Activated CD8-positive, alpha-beta memory T cell treated with anti-CD3 and anti-CD28 coated beads, Interleukin-2, amount 50 U/mL, for 1 hour (primary cell): ENCODE results near the gene SFMBT1.
"Not testable (repeated sequence)": the region's sequence is repeated elsewhere in the genome, so short reads cannot be mapped to it uniquely, and the experiment has no call there.

ENCODE experiments used
- DNase-seq: peaks from one replicate; pipeline ENCODE4 v3.0.0-alpha.2; 2020; ENCODE audit errors: extremely low read depth

The SFMBT1 gene

GRCh38 chr3:53035825-53036619, 9.9 kb downstream of the SFMBT1 start:
- DNase-seq: no peak

- DNase-seq: not testable (repeated sequence)
Measured at GRCh38 chr3:53035018-53035417, 10.9 kb downstream of the SFMBT1 start.

- DNase-seq: not testable (repeated sequence)
Measured at GRCh38 chr3:53034411-53034810, 11.5 kb downstream of the SFMBT1 start.

- no peak for DNase-seq
Measured at GRCh38 chr3:53032609-53033008, 13.3 kb downstream of the SFMBT1 start.

- no peak for DNase-seq
Measured at GRCh38 chr3:53030619-53031449, 15.0 kb downstream of the SFMBT1 start.

GRCh38 chr3:53028641-53029040, 17.2 kb downstream of the SFMBT1 start:
- DNase-seq: no peak

GRCh38 chr3:53027254-53027844, 18.5 kb downstream of the SFMBT1 start:
- DNase-seq: no peak

- no peak for DNase-seq
Measured at GRCh38 chr3:53026382-53027162, 19.3 kb downstream of the SFMBT1 start.

GRCh38 chr3:53024315-53024714, 21.6 kb downstream of the SFMBT1 start:
- DNase-seq: no peak

- DNase-seq: no peak
Measured at GRCh38 chr3:53023072-53023823, 22.6 kb downstream of the SFMBT1 start.

- no peak for DNase-seq
Measured at GRCh38 chr3:53022647-53023046, 23.2 kb downstream of the SFMBT1 start.

GRCh38 chr3:53016236-53016635, 29.6 kb downstream of the SFMBT1 start:
- DNase-seq: no peak

- no peak for DNase-seq
Measured at GRCh38 chr3:53011324-53011723, 34.5 kb downstream of the SFMBT1 start.

- DNase-seq: no peak
Measured at GRCh38 chr3:53009826-53010539, 35.9 kb downstream of the SFMBT1 start.

GRCh38 chr3:53008932-53009331, 36.9 kb downstream of the SFMBT1 start:
- no peak for DNase-seq

GRCh38 chr3:53005854-53006513, 39.9 kb downstream of the SFMBT1 start:
- DNase-seq: no peak

GRCh38 chr3:53005338-53005737, 40.5 kb downstream of the SFMBT1 start:
- no peak for DNase-seq

GRCh38 chr3:53003320-53003719, 42.6 kb downstream of the SFMBT1 start:
- no peak for DNase-seq

GRCh38 chr3:52998771-52999513, 46.9 kb downstream of the SFMBT1 start:
- no peak for DNase-seq
